ENCODE measurements around the gene EFS.

Gene EFS

GRCh38 chr14:23376482-23377197 lies 11.7 kb upstream of the EFS start, which contains the start of gene CMTM5:
TSS of gene CMTM5 (plus strand) at chr14:23377046. CDS start at chr14:23377252, 206 bp downstream.
- no peaks in the 10 kb centered on the region for H3K9me3 ChIP-seq (ENCODE audit: control insufficient read depth, insufficient read depth, low read depth, low read length)
- no peaks in the 10 kb centered on the region for H3K4me1 ChIP-seq (ENCODE audit: control insufficient read depth, insufficient read depth, low read length)
- TF ChIP-seq ZNF335 (tag by site-specific recombination; conservative IDR thresholded peaks at IDR 0.05) (peak; percentile 46), ZNF138 (tag by site-specific recombination; IDR thresholded peaks at IDR 0.05; ENCODE audit: borderline replicate concordance) (no peak), ZSCAN23 (tag by site-specific recombination; IDR thresholded peaks at IDR 0.05) (no peak)
- H3K27ac ChIP-seq (ENCODE audit: extremely low read depth, low read depth, low read length), result no peak within 1 kb of the TSS
- POLR2A ChIA-PET, result no interaction called here
- no peaks in the 10 kb centered on the region for H3K36me3 ChIP-seq (ENCODE audit: control insufficient read depth in 2 of 2, insufficient read depth in 1 of 2, low read length in 2 of 2)
- CTCF ChIA-PET, result interaction anchor here (0.6 to 1.5 kb wide), 2 partner anchors 48 to 256 kb away, joined by 3 to 5 read pairs; no protein-coding TSS in a partner anchor
- no peak within 1 kb of the TSS for H3K4me3 ChIP-seq (ENCODE audit: low read depth, low read length)

GRCh38 chr14:23375527-23376251 lies 10.7 kb upstream of the EFS start:
- Histone ChIP-seq H3K9me3 (ENCODE audit: control insufficient read depth, insufficient read depth, low read depth, low read length) (no peaks in the 10 kb centered on the region), H3K36me3 (ENCODE audit: control insufficient read depth in 2 of 2, insufficient read depth in 1 of 2, low read length in 2 of 2) (no peaks in the 10 kb centered on the region), H3K27ac (ENCODE audit: extremely low read depth, low read depth, low read length) (no peak overlapping the region), H3K4me3 (ENCODE audit: low read depth, low read length) (no peak overlapping the region), H3K4me1 (ENCODE audit: control insufficient read depth, insufficient read depth, low read length) (no peaks in the 10 kb centered on the region)
- ChIA-PET CTCF (interaction anchor here (0.7 to 1.5 kb wide), 3 partner anchors 34 to 255 kb away, joined by 3 to 5 read pairs (median 3); no protein-coding TSS in a partner anchor), POLR2A (no interaction called here)
- TF ChIP-seq ZNF521 (tag by site-specific recombination; IDR thresholded peaks at IDR 0.05), result no peak
- TF ChIP-seq ZBTB26 (tag by site-specific recombination; optimal IDR thresholded peaks at IDR 0.05), result no peak
- TF ChIP-seq ZNF701 (tag by site-specific recombination; IDR thresholded peaks at IDR 0.05), result no peak
- no peak for TF ChIP-seq ZSCAN30 (tag by site-specific recombination; IDR thresholded peaks at IDR 0.05)
- TF ChIP-seq ZNF560 (tag by site-specific recombination; IDR thresholded peaks at IDR 0.05; ENCODE audit: borderline replicate concordance), result no peak
- TF ChIP-seq ZBTB20 (tag by site-specific recombination; IDR thresholded peaks at IDR 0.05), result no peak
- TF ChIP-seq ZNF513 (tag by site-specific recombination; IDR thresholded peaks at IDR 0.05), result no peak
- TF ChIP-seq HIC1 (tag by site-specific recombination; IDR thresholded peaks at IDR 0.05), result no peak
- no peak for TF ChIP-seq ZNF184 (tag by site-specific recombination; IDR thresholded peaks at IDR 0.05)
- TF ChIP-seq ZNF211 (tag by site-specific recombination; IDR thresholded peaks at IDR 0.05; ENCODE audit: low read depth), result no peak
- no peak for TF ChIP-seq ZNF221 (tag by site-specific recombination; IDR thresholded peaks at IDR 0.05; ENCODE audit: borderline replicate concordance)
- TF ChIP-seq ZNF280C (tag by site-specific recombination; IDR thresholded peaks at IDR 0.05), result no peak
- no peak for TF ChIP-seq ZNF645 (tag by site-specific recombination; IDR thresholded peaks at IDR 0.05)
- TF ChIP-seq ZNF596 (tag by site-specific recombination; IDR thresholded peaks at IDR 0.05), result no peak
- TF ChIP-seq SCRT1 (tag by site-specific recombination; IDR thresholded peaks at IDR 0.05; ENCODE audit: borderline replicate concordance), result no peak
